SK-N-SH (cell line): Measurements from ENCODE around the gene GZMB. TPM values are rescaled to one million over a fixed set of nuclear protein-coding genes. Genes with fewer than 3 reads are reported as not detected.

Source experiments
- CTCF ChIA-PET: fragments of 300-600, 350-600 bp; formaldehyde crosslinking; extraction: SDS; loops from one replicate; lab custom pipeline; 2021; lab: Yijun Ruan, JAX
- POLR2A ChIA-PET: fragments of 350-600 bp; sonication (Branson Sonifier 250); formaldehyde crosslinking; extraction: SDS; loops from one replicate; lab custom pipeline; 2020; ENCODE audit warnings: antibody characterized with exemption, inconsistent platforms; lab: Yijun Ruan, JAX
- DNase-seq: peaks from one replicate; pipeline ENCODE4 v3.0.0; 2012
- H2AFZ ChIP-seq: fragments of 200-600 bp; sonication (generic); 2 replicates; pipeline ENCODE4 v1.8.1; 2016; ENCODE audit warnings: antibody characterized with exemption, mild to moderate bottlenecking, low read depth
- H3F3A ChIP-seq: fragments of 200-600 bp; sonication (generic); replicated peaks from 2 replicates; pipeline ENCODE3; 2016; ENCODE audit warnings: antibody characterized with exemption, mild to moderate bottlenecking; ENCODE audit not compliant: insufficient read depth
- H3K27ac ChIP-seq, 2 experiments: fragments of 200-500 bp in 1 of 2; fragments of 200-600 bp in 1 of 2; sonication (Bioruptor generic) in 1 of 2; sonication (generic), shearing (Covaris generic) in 1 of 2; 2 replicates each; pipeline versions ENCODE4 v1.5.1 to v1.6.1; 2014 to 2016; ENCODE audit warnings: low read depth in 2 of 2, inconsistent platforms in 1 of 2, low read length in 1 of 2, mild to moderate bottlenecking in 1 of 2, mixed read lengths in 1 of 2
- H3K27me3 ChIP-seq: fragments of 200-600 bp; sonication (generic), shearing (Covaris generic); 2 replicates; pipeline ENCODE4 v1.6.1; 2016; ENCODE audit warnings: mixed run types; ENCODE audit not compliant: insufficient read depth
- H3K36me3 ChIP-seq, 2 experiments: fragments of 200-500 bp in 1 of 2; fragments of 200-600 bp in 1 of 2; sonication (Bioruptor generic) in 1 of 2; sonication (generic) in 1 of 2; replicated peaks in 1 of 2; 2 replicates each; pipeline versions ENCODE3 to v1.5.1; 2014 to 2016; ENCODE audit warnings: low read length in 1 of 2, mild to moderate bottlenecking in 1 of 2; ENCODE audit not compliant: insufficient read depth in 2 of 2, control insufficient read depth in 1 of 2
- H3K4me1 ChIP-seq, 2 experiments: fragments of 200-500 bp in 1 of 2; fragments of 200-600 bp in 1 of 2; sonication (Bioruptor generic) in 1 of 2; sonication (generic), shearing (Covaris generic) in 1 of 2; 2 replicates each; pipeline versions ENCODE4 v1.5.1 to v1.6.1; 2014 to 2016; ENCODE audit warnings: low read depth in 1 of 2, low read length in 1 of 2, mixed run types in 1 of 2; ENCODE audit not compliant: insufficient read depth in 2 of 2, control insufficient read depth in 1 of 2
- H3K4me2 ChIP-seq: fragments of 200-600 bp; sonication (generic), shearing (Covaris generic); 2 replicates; pipeline ENCODE4 v1.6.1; 2017; ENCODE audit warnings: mixed run types
- H3K4me3 ChIP-seq, 2 experiments: fragments of 200-500 bp in 1 of 2; fragments of 200-600 bp in 1 of 2; sonication (Bioruptor generic) in 1 of 2; sonication (generic), shearing (Covaris generic) in 1 of 2; 2 replicates each; pipeline versions ENCODE4 v1.5.1 to v1.8.1; 2014 to 2016; ENCODE audit warnings: low read depth in 2 of 2, inconsistent platforms in 1 of 2, low read length in 1 of 2, mild to moderate bottlenecking in 1 of 2, mixed read lengths in 1 of 2, moderate library complexity in 1 of 2
- H3K79me2 ChIP-seq: fragments of 200-600 bp; sonication (generic); 2 replicates; pipeline ENCODE4 v1.8.1; 2017; ENCODE audit warnings: mild to moderate bottlenecking; ENCODE audit not compliant: insufficient read depth
- H3K9ac ChIP-seq: fragments of 200-600 bp; sonication (generic); 2 replicates; pipeline ENCODE4 v1.6.1; 2017; ENCODE audit warnings: mixed run types
- H3K9me2 ChIP-seq: fragments of 200-600 bp; sonication (generic); 2 replicates; pipeline ENCODE4 v1.6.1; 2017; ENCODE audit warnings: mixed run types
- H3K9me3 ChIP-seq: fragments of 200-600 bp; sonication (generic); 2 replicates; pipeline ENCODE4 v1.6.1; 2017; ENCODE audit warnings: mixed run types, mild to moderate bottlenecking, moderate library complexity
- H4K20me1 ChIP-seq: fragments of 200-600 bp; sonication (generic); 2 replicates; pipeline ENCODE4 v1.6.1; 2017; ENCODE audit warnings: mild to moderate bottlenecking, mixed run types; ENCODE audit not compliant: insufficient read depth
- CHD2 ChIP-seq: fragments of 150-350 bp; IDR thresholded peaks from 2 replicates; pipeline ENCODE4 v1.6.1; 2018; ENCODE audit warnings: low read length; ENCODE audit not compliant: partially characterized antibody
- ELF1 ChIP-seq: IDR thresholded peaks from 2 replicates; pipeline ENCODE4 v1.4.0; 2012
- EP300 ChIP-seq, 2 experiments: IDR thresholded peaks; 2 replicates each; pipeline versions ENCODE4 v1.4.0 to v1.6.1; 2012; ENCODE audit warnings: borderline replicate concordance in 1 of 2, low read depth in 1 of 2, low read length in 1 of 2
- EZH2phosphoT487 ChIP-seq: fragments of 200-600 bp; sonication (generic); IDR thresholded peaks from 2 replicates; pipeline ENCODE4 v1.6.1; 2017; ENCODE audit warnings: low read depth, mixed run types, mild to moderate bottlenecking, antibody characterized with exemption, moderate library complexity, borderline replicate concordance
- FOXJ3 ChIP-seq: sonication (generic); formaldehyde crosslinking; IDR thresholded peaks from 2 replicates; pipeline ENCODE4 v1.5.1; 2020; ENCODE audit warnings: mild to moderate bottlenecking, missing genetic modification reagents
- FOXM1 ChIP-seq: IDR thresholded peaks from 2 replicates; pipeline ENCODE4 v1.4.0; 2012; ENCODE audit warnings: low read depth, mild to moderate bottlenecking
- GABPA ChIP-seq: IDR thresholded peaks from 2 replicates; pipeline ENCODE4 v1.4.0; 2012; ENCODE audit warnings: low read depth, mild to moderate bottlenecking
- IRF3 ChIP-seq: fragments of 150-350 bp; IDR thresholded peaks from 2 replicates; pipeline ENCODE4 v1.6.1; 2016; ENCODE audit warnings: mild to moderate bottlenecking, low read depth, low read length
- MXI1 ChIP-seq: IDR thresholded peaks from 2 replicates; pipeline ENCODE4 v1.6.1; 2012; ENCODE audit warnings: mild to moderate bottlenecking, low read depth, low read length, improper control_type of control experiment
- NRF1 ChIP-seq: IDR thresholded peaks from 2 replicates; pipeline ENCODE4 v1.6.1; 2012; ENCODE audit warnings: low read depth, mild to moderate bottlenecking, low read length
- RCOR1 ChIP-seq: fragments of 150-350 bp; IDR thresholded peaks from 2 replicates; pipeline ENCODE4 v1.6.1; 2017; ENCODE audit warnings: antibody characterized with exemption, low read length
- RFX5 ChIP-seq: IDR thresholded peaks from 2 replicates; pipeline ENCODE4 v1.6.1; 2012; ENCODE audit warnings: mild to moderate bottlenecking, improper control_type of control experiment, low read length
- RXRA ChIP-seq: IDR thresholded peaks from 2 replicates; pipeline ENCODE4 v1.4.0; 2012; ENCODE audit warnings: low read depth, mild to moderate bottlenecking, borderline replicate concordance
- TCF12 ChIP-seq: IDR thresholded peaks from 2 replicates; pipeline ENCODE4 v1.4.0; 2012
- TEAD4 ChIP-seq: IDR thresholded peaks from 2 replicates; pipeline ENCODE4 v1.4.0; 2012; ENCODE audit warnings: mild to moderate bottlenecking, borderline replicate concordance; ENCODE audit not compliant: insufficient read depth
- YY1 ChIP-seq: IDR thresholded peaks from 2 replicates; pipeline ENCODE4 v1.4.0; 2012; ENCODE audit warnings: low read depth, mild to moderate bottlenecking
- ZBTB33 ChIP-seq: IDR thresholded peaks from 2 replicates; pipeline ENCODE4 v1.4.0; 2012; ENCODE audit warnings: low read depth, borderline replicate concordance
- WGBS: methylation state at CpG from one replicate; pipeline ENCODE4 v1.1.6; 2017; ENCODE audit warnings: low lambda C conversion rate; 5-methylcytosine and 5-hydroxymethylcytosine counted together
- polyA plus RNA-seq, 3 experiments: library from polyadenylated mRNA; depleted of rRNA; stranded (reverse); fragments of >200 nt; gene quantifications; 2 replicates each; pipeline ENCODE4 v1.2.3, GENCODE V29; 2012

Gene GZMB
- polyA plus RNA-seq, 1 of the 3 experiments (the other 2 are of a cell fraction) = not detected

GRCh38 chr14:24665440-24665991, 31.5 kb upstream of the GZMB start:
- no peak for DNase-seq
- no peaks in the 10 kb centered on the region for H4K20me1 ChIP-seq
- H3K9ac ChIP-seq = no peak overlapping the region
- no peaks in the 10 kb centered on the region for H3K79me2 ChIP-seq
- H3K9me2 ChIP-seq = no peaks in the 10 kb centered on the region
- 0% methylated on average over 4 of the region's 4 CpGs for WGBS
- ChIA-PET POLR2A (no interaction called here), CTCF (no interaction called here)
- H3K36me3 ChIP-seq = no peaks in the 10 kb centered on the region
- no peak overlapping the region for H2AFZ ChIP-seq
- no peak overlapping the region for H3K4me2 ChIP-seq
- H3K4me3 ChIP-seq = no peak overlapping the region
- TF ChIP-seq ELF1 = no peak
- TF ChIP-seq NRF1 = no peak
- no peak for TF ChIP-seq FOXJ3 (CRISPR knock-in tag)
- no peak for TF ChIP-seq EZH2phosphoT487
- TF ChIP-seq TEAD4 = no peak
- TF ChIP-seq GABPA = no peak
- TF ChIP-seq ZBTB33 = no peak
- TF ChIP-seq MXI1 = no peak
- no peak for TF ChIP-seq CHD2
- no peak overlapping the region for H3K27ac ChIP-seq
- H3K27me3 ChIP-seq = no peaks in the 10 kb centered on the region
- no peaks in the 10 kb centered on the region for H3K4me1 ChIP-seq
- H3K9me3 ChIP-seq = no peaks in the 10 kb centered on the region
- no peaks in the 10 kb centered on the region for H3F3A ChIP-seq

GRCh38 chr14:24664366-24664765, 30.4 kb upstream of the GZMB start:
- Histone ChIP-seq H4K20me1 (no peaks in the 10 kb centered on the region), H3K9me3 (no peaks in the 10 kb centered on the region), H3K27ac (no peak overlapping the region), H3K4me1 (no peaks in the 10 kb centered on the region), H3K4me3 (no peak overlapping the region), H3K36me3 (no peaks in the 10 kb centered on the region), H3K9ac (no peak overlapping the region), H3K79me2 (no peaks in the 10 kb centered on the region), H3F3A (no peaks in the 10 kb centered on the region), H2AFZ (no peak overlapping the region), H3K27me3 (no peaks in the 10 kb centered on the region), H3K4me2 (no peak overlapping the region), H3K9me2 (no peaks in the 10 kb centered on the region)
- ChIA-PET CTCF (interaction anchor here (1.9 kb wide), 1 partner anchor 15 kb away, joined by 8 read pairs; no protein-coding TSS in a partner anchor), POLR2A (no interaction called here)
- DNase-seq = no peak
- TF ChIP-seq ELF1 (no peak), EZH2phosphoT487 (no peak), GABPA (no peak), RCOR1 (no peak), EP300 (IDR thresholded peaks at IDR 0.05; ENCODE audit: borderline replicate concordance in 1 of 2, low read depth in 1 of 2, low read length in 1 of 2) (no peak), FOXM1 (no peak), IRF3 (no peak), TCF12 (no peak), YY1 (no peak), NRF1 (no peak), RFX5 (no peak), RXRA (no peak)
- under 1% methylated on average over 4 of the region's 4 CpGs for WGBS
